Measurements from ENCODE around the gene CLVS2.

The CLVS2 gene

GRCh38 chr6:122995921-122996793 lies at the start of gene CLVS2:
TSS of gene CLVS2 (plus strand) at chr6:122996235. CDS start at chr6:122997778, 1,543 bp downstream.
- DNase-seq: peak; percentile 28 to 94 (median 93)

- DNase-seq: peak; percentile 3 to 22 (median 6)
These were observed 48.7 kb upstream of the CLVS2 start for GRCh38 chr6:122947355-122947754.

GRCh38 chr6:122953766-122954165 lies 42.3 kb upstream of the CLVS2 start:
- no peak for DNase-seq

- DNase-seq: no peak
These were observed 39.7 kb upstream of the CLVS2 start for GRCh38 chr6:122956376-122956775.

GRCh38 chr6:122962000-122962624 lies 33.9 kb upstream of the CLVS2 start:
- no peak for DNase-seq

- no peak for DNase-seq
These were observed 26.0 kb upstream of the CLVS2 start for GRCh38 chr6:122969999-122970533.

- DNase-seq: no peak
These were observed 18.9 kb upstream of the CLVS2 start for GRCh38 chr6:122977180-122977579.

- no peak for DNase-seq
These were observed 11.6 kb upstream of the CLVS2 start for GRCh38 chr6:122984393-122984792.

- DNase-seq: peak in 1 of 3 experiments; percentile 14
These were observed 1.8 kb upstream of the CLVS2 start for GRCh38 chr6:122994256-122994655.

GRCh38 chr6:122996794-122997505 lies 915 bp downstream of the CLVS2 start:
- peak in 2 of 3 experiments; percentile 71 to 84 for DNase-seq

GRCh38 chr6:122997541-122998150 lies 1.6 kb downstream of the CLVS2 start:
- DNase-seq: peak in 2 of 3 experiments; percentile 53 to 54

- DNase-seq: peak in 2 of 3 experiments; percentile 7 to 37
These were observed 2.5 kb downstream of the CLVS2 start for GRCh38 chr6:122998403-122998975.

GRCh38 chr6:123000244-123000770 lies 4.3 kb downstream of the CLVS2 start:
- peak in 1 of 3 experiments; percentile 5 for DNase-seq

GRCh38 chr6:123001540-123001939 lies 5.5 kb downstream of the CLVS2 start:
- peak in 1 of 3 experiments; percentile 23 for DNase-seq

GRCh38 chr6:123007885-123008284 lies 11.8 kb downstream of the CLVS2 start:
- peak in 2 of 3 experiments; percentile 60 to 95 for DNase-seq

- DNase-seq: no peak
These were observed 13.0 kb downstream of the CLVS2 start for GRCh38 chr6:123009059-123009458.

- no peak for DNase-seq
These were observed 18.8 kb downstream of the CLVS2 start for GRCh38 chr6:123014835-123015234.

GRCh38 chr6:123016431-123017103 lies 20.5 kb downstream of the CLVS2 start:
- peak in 2 of 3 experiments; percentile 14 to 50 for DNase-seq

- DNase-seq: peak in 1 of 3 experiments; percentile 26
These were observed 21.2 kb downstream of the CLVS2 start for GRCh38 chr6:123017104-123017682.

- DNase-seq: no peak
These were observed 26.9 kb downstream of the CLVS2 start for GRCh38 chr6:123022975-123023374.

GRCh38 chr6:123024976-123025375 lies 28.9 kb downstream of the CLVS2 start:
- no peak for DNase-seq

Data from NCI-H1417 (cell line).